B cell (primary cell): ENCODE results near the gene RIOK3. TPM values are rescaled to one million over a fixed set of nuclear protein-coding genes. Genes with fewer than 3 reads are reported as not detected.

Experiments used
- ATAC-seq: fragments of 200-7000 bp; cut with Tn5 transposase; one replicate; pipeline ENCODE4 v1.10.0; 2021; ENCODE audit warnings: low read depth, mild to moderate bottlenecking, moderate number of reproducible peaks, moderate library complexity
- CTCF ChIA-PET: fragments of 350-600 bp; sonication (Branson Sonifier 250); formaldehyde crosslinking; loops from one replicate; lab custom pipeline; 2021; ENCODE audit warnings: antibody characterized with exemption, inconsistent platforms; lab: Charles Lee
- POLR2A ChIA-PET: fragments of 350-600 bp; sonication (Branson Sonifier 250); formaldehyde crosslinking; loops from one replicate; lab custom pipeline; 2021; ENCODE audit warnings: antibody characterized with exemption; lab: Charles Lee
- DNase-seq: peaks from one replicate; pipeline ENCODE4 v3.0.0; 2013
- H2AFZ ChIP-seq: 2 replicates; pipeline ENCODE4 v1.6.1; 2012; ENCODE audit warnings: mild to moderate bottlenecking, low read depth, low read length; ENCODE audit not compliant: insufficient read depth, poor library complexity, severe bottlenecking
- H3K27ac ChIP-seq, 2 donors: 1 replicate in 1 of 2; 2 replicates in 1 of 2; pipeline ENCODE4 v1.5.1; 2012 to 2013; ENCODE audit warnings: low read length in 2 of 2, mild to moderate bottlenecking in 2 of 2, moderate library complexity in 1 of 2
- H3K27me3 ChIP-seq, 4 experiments: fragments of 200-600 bp in 1 of 4; sonication (generic) in 1 of 4; replicated peaks in 1 of 4; 1 replicate in 2 of 4; 2 replicates in 2 of 4; pipeline versions ENCODE4 v1.6.1 to v1.7.0; 2013 to 2016; ENCODE audit warnings: low read length in 3 of 4, mild to moderate bottlenecking in 2 of 4, mixed read lengths in 1 of 4, moderate library complexity in 1 of 4; ENCODE audit not compliant: insufficient read depth in 4 of 4, control insufficient read depth in 3 of 4; ENCODE audit errors: control extremely low read depth in 1 of 4
- H3K36me3 ChIP-seq, 2 experiments: replicated peaks in 1 of 2; 1 replicate in 1 of 2; 2 replicates in 1 of 2; pipeline versions ENCODE4 v1.6.1 to v1.7.1; 2013; ENCODE audit warnings: low read length in 1 of 2; ENCODE audit not compliant: insufficient read depth in 2 of 2, control insufficient read depth in 1 of 2; ENCODE audit errors: control extremely low read depth in 1 of 2, extremely low read depth in 1 of 2
- H3K4me1 ChIP-seq, 2 donors: fragments of 200-600 bp in 1 of 2; sonication (generic) in 1 of 2; 1 replicate in 1 of 2; 2 replicates in 1 of 2; pipeline versions ENCODE4 v1.5.1 to v1.6.1; 2013 to 2017; ENCODE audit warnings: low read length in 2 of 2; ENCODE audit not compliant: control insufficient read depth in 2 of 2, insufficient read depth in 2 of 2
- H3K4me2 ChIP-seq: replicated peaks from 2 replicates; pipeline ENCODE3; 2012; ENCODE audit warnings: mild to moderate bottlenecking, low read depth, low read length; ENCODE audit not compliant: poor library complexity, severe bottlenecking
- H3K4me3 ChIP-seq, 5 experiments: fragments of 200-600 bp in 1 of 5; sonication (generic) in 1 of 5; 1 replicate in 3 of 5; 2 replicates in 2 of 5; pipeline versions ENCODE4 v1.5.1 to v1.7.0; 2011 to 2016; ENCODE audit warnings: low read length in 4 of 5, mild to moderate bottlenecking in 4 of 5, low read depth in 2 of 5, control low read depth in 1 of 5, moderate library complexity in 1 of 5; ENCODE audit not compliant: insufficient read depth in 1 of 5; ENCODE audit errors: control extremely low read depth in 1 of 5, extremely low read depth in 1 of 5
- H3K79me2 ChIP-seq: fragments of 200-600 bp; sonication (generic); one replicate; pipeline ENCODE4 v1.6.0; 2016; ENCODE audit warnings: low read length; ENCODE audit not compliant: control insufficient read depth, insufficient read depth
- H3K9ac ChIP-seq: fragments of 200-600 bp; sonication (generic); 2 replicates; pipeline ENCODE4 v1.6.1; 2017; ENCODE audit warnings: mild to moderate bottlenecking, low read length, moderate library complexity
- H3K9me3 ChIP-seq, 3 donors: one replicate each; pipeline versions ENCODE4 v1.6.1 to v1.7.1; 2013; ENCODE audit warnings: low read length in 2 of 3; ENCODE audit not compliant: control insufficient read depth in 2 of 3, insufficient read depth in 1 of 3; ENCODE audit errors: control extremely low read depth in 1 of 3
- H4K20me1 ChIP-seq: 2 replicates; pipeline ENCODE4 v1.6.0; 2012; ENCODE audit warnings: mild to moderate bottlenecking, low read length; ENCODE audit not compliant: insufficient read depth, control insufficient read depth, poor library complexity, severe bottlenecking
- H3K27ac Mint-ChIP-seq: one replicate; pipeline ENCODE4 v1.8.0; 2021; ENCODE audit warnings: mixed read lengths
- H3K27me3 Mint-ChIP-seq: one replicate; pipeline ENCODE4 v1.8.0; 2021; ENCODE audit warnings: mixed read lengths
- H3K4me1 Mint-ChIP-seq: one replicate; pipeline ENCODE4 v1.8.0; 2021; ENCODE audit warnings: mixed read lengths
- H3K4me3 Mint-ChIP-seq: one replicate; pipeline ENCODE4 v1.8.0; 2021; ENCODE audit warnings: mixed read lengths
- H3K9me3 Mint-ChIP-seq: one replicate; pipeline ENCODE4 v1.8.0; 2022; ENCODE audit warnings: mixed read lengths; ENCODE audit not compliant: insufficient read depth
- CTCF ChIP-seq: fragments of 200-600 bp; IDR thresholded peaks from one replicate; pipeline ENCODE4 v1.8.0; 2022; ENCODE audit warnings: antibody characterized with exemption, mild to moderate bottlenecking
- EZH2 ChIP-seq: IDR thresholded peaks from 2 replicates; pipeline ENCODE4 v1.6.1; 2012; ENCODE audit warnings: borderline replicate concordance, low read depth, mild to moderate bottlenecking, moderate library complexity, low read length; ENCODE audit not compliant: insufficient read depth, poor library complexity, severe bottlenecking
- WGBS: methylation state at CpG from one replicate; pipeline ENCODE4 v1.1.5; 2013; ENCODE audit warnings: missing lambda C conversion rate; ENCODE audit not compliant: insufficient coverage; 5-methylcytosine and 5-hydroxymethylcytosine counted together
- intact Hi-C: fragments of 100-400 bp; cut with micrococcal nuclease; formaldehyde crosslinking; loops from one replicate; pipeline ENCODE4 v1.10.0; 2022
- polyA plus RNA-seq: library from polyadenylated mRNA; depleted of rRNA; stranded (reverse); fragments of >200 nt; gene quantifications from 2 replicates; pipeline ENCODE4 v1.2.3, GENCODE V29; 2012
- total RNA-seq, 2 donors: library from RNA; stranded (reverse); fragments of 120-200 nt in 1 of 2; gene quantifications; 1 replicate in 1 of 2; 2 replicates in 1 of 2; pipeline versions ENCODE4 v1.2.3 to v1.2.4, GENCODE V29; 2013 to 2022

The RIOK3 gene
- total and polyA plus RNA-seq, 2 donors (not counting 1 experiment from before 2014, with no cell fraction given), result 42.5 to 83.4 TPM

DNA sequence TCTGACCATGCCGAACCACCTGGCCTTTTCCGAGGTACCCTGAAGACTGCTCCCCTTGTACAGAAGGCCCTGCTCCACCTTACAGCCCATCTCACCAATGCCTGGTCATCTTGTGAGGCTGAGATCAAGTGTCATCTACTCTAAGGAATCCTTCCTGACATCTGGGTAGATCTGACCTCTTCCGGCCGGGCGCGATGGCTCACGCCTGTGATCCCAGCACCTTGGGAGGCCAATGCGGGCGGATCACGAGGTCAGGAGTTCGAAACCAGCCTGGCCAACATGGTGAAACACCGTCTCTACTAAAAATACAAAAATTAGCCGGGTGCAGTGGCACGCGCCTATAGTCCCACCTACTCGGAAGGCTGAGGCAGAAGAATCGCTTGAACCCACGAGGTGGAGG is 2.1 kb upstream of the RIOK3 start:
- DNase-seq, result no peak
- Histone ChIP-seq H3K36me3 (peaks cover 0 to 1% of the 10 kb centered on the region in 2 experiments), H3K4me2 (no peak overlapping the region), H3K27me3 (no peaks in the 10 kb centered on the region), H3K4me1 (peaks cover 20 to 25% of the 10 kb centered on the region in 2 donors), H3K27ac (no peak overlapping the region), H3K9ac (no peak overlapping the region), H3K9me3 (peaks cover 0 to 3% (median 3%) of the 10 kb centered on the region in 3 donors), H3K79me2 (peaks cover 35% of the 10 kb centered on the region), H3K4me3 (no peak overlapping the region), H2AFZ (no peak overlapping the region), H4K20me1 (peaks cover 10% of the 10 kb centered on the region)
- Mint-ChIP-seq H3K27ac (no peak overlapping the region), H3K9me3 (no peaks in the 10 kb centered on the region), H3K4me3 (no peak overlapping the region), H3K27me3 (no peaks in the 10 kb centered on the region), H3K4me1 (peaks cover 44% of the 10 kb centered on the region)
- TF ChIP-seq CTCF (no peak), EZH2 (no peak)
- 90% methylated on average over 14 of the region's 18 CpGs for WGBS
- ATAC-seq, result no peak
- CTCF ChIA-PET, result no interaction called here
- intact Hi-C loops, result no loop called here
- POLR2A ChIA-PET, result no interaction called here

DNA sequence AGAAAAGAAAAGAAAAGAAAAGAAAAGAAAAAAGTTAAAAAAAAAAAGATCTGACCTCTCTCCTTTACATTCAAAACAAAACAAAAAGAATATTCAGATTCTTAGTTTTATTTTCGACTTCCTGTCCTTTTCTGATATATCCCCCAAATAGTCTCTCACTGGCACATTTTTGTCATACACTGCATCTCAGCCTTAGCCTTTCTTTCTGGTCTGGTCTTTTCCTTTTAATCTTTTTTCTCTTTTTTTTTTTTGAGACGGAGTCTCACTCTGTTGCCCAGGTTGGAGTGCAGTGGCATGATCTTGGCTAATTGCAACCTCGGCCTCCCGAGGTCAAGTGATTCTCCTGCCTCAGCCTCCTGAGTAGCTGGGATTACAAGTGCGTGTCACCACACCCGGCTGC is 1.6 kb upstream of the RIOK3 start:
- peaks cover 47% of the 10 kb centered on the region for H3K4me1 Mint-ChIP-seq
- peaks cover 40% of the 10 kb centered on the region for H3K79me2 ChIP-seq
- H3K27me3 ChIP-seq, result no peaks in the 10 kb centered on the region
- POLR2A ChIA-PET, result interaction anchor here (0.6 kb wide), 1 partner anchor 47 kb away, joined by 3 read pairs; no protein-coding TSS in a partner anchor
- H3K36me3 ChIP-seq, result peaks cover 0 to 6% of the 10 kb centered on the region in 2 experiments
- TF ChIP-seq CTCF (no peak), EZH2 (no peak)
- H3K27me3 Mint-ChIP-seq, result no peaks in the 10 kb centered on the region
- no peaks in the 10 kb centered on the region for H3K9me3 Mint-ChIP-seq
- peaks cover 14% of the 10 kb centered on the region for H4K20me1 ChIP-seq
- no peak overlapping the region for H3K9ac ChIP-seq
- peak overlapping the region in 1 of 2 donors; percentile 10 for H3K27ac ChIP-seq
- ATAC-seq (no peak), DNase-seq (no peak)
- no peak overlapping the region for H3K4me3 ChIP-seq
- peak overlapping the region; percentile 55 for H3K4me3 Mint-ChIP-seq
- peaks cover 21 to 25% of the 10 kb centered on the region in 2 donors for H3K4me1 ChIP-seq
- peak overlapping the region; percentile 23 for H3K27ac Mint-ChIP-seq
- no peak overlapping the region for H3K4me2 ChIP-seq
- intact Hi-C loops, result no loop called here
- H3K9me3 ChIP-seq, result peaks cover 0 to 3% (median 3%) of the 10 kb centered on the region in 3 donors
- H2AFZ ChIP-seq, result no peak overlapping the region
- CTCF ChIA-PET, result no interaction called here
- WGBS, result 84% methylated on average over 4 of the region's 6 CpGs
